ENCODE data around the gene ALG9. TPM values are rescaled to one million over a fixed set of nuclear protein-coding genes. Genes with fewer than 3 reads are reported as not detected.

The ALG9 gene
- total and polyA plus RNA-seq, 10 of the 15 experiments (the other 5 are each of a cell fraction or from before 2014, with no cell fraction given): 10.8 to 41.6 (median 25.5) TPM

GRCh38 chr11:111761036-111761435, 110.3 kb downstream of the ALG9 start:
- H3K36me3 ChIP-seq (ENCODE audit: control insufficient read depth in 2 of 2, insufficient read depth in 2 of 2, low read length in 1 of 2): peaks cover 3 to 23% of the 10 kb centered on the region in 2 experiments
- no peak overlapping the region for H3K27ac ChIP-seq (ENCODE audit: control insufficient read depth, insufficient read depth)
- ATAC-seq: no peak
- in situ Hi-C loops (cut with MboI) (no loop called here), intact Hi-C loops (cut with micrococcal nuclease; ENCODE audit: unreplicated experiment) (no loop called here)
- ChIA-PET CTCF (interaction anchor here (1.2 to 13.4 kb wide), 4 partner anchors 16 to 174 kb away, joined by 3 to 174 read pairs (median 87); partner anchors contain the start of genes ALG9 and SIK2), POLR2A (no interaction called here), SMC1A (ENCODE audit: uncharacterized antibody, unreplicated experiment) (interaction anchor here (0.6 to 7.2 kb wide), 6 partner anchors 14 to 64 kb away, joined by 3 to 69 read pairs (median 4); no protein-coding TSS in a partner anchor), RAD21 (ENCODE audit: unreplicated experiment) (interaction anchor here (1.1 to 7.6 kb wide), 2 partner anchors 15 to 17 kb away, joined by 3 to 136 read pairs; no protein-coding TSS in a partner anchor)
- no peaks in the 10 kb centered on the region for H3K9me3 ChIP-seq (replicated peaks; ENCODE audit: control insufficient read depth, insufficient read depth, low read length)
- H3K27me3 ChIP-seq (replicated peaks in 1 of 2; ENCODE audit: control insufficient read depth in 2 of 2, insufficient read depth in 2 of 2, low read length in 1 of 2): no peaks in the 10 kb centered on the region
- 100% methylated on average over 4 of the region's 4 CpGs for WGBS (ENCODE audit: insufficient coverage, insufficient replicate concordance, low lambda C conversion rate, missing lambda C conversion rate)
- H3K4me2 ChIP-seq (ENCODE audit: control insufficient read depth, insufficient read depth): no peak overlapping the region
- H3K9ac ChIP-seq (ENCODE audit: control insufficient read depth, insufficient read depth, low read length): no peak overlapping the region
- H3K79me2 ChIP-seq (ENCODE audit: control insufficient read depth, insufficient read depth, low read length): peaks cover 21% of the 10 kb centered on the region
- DNase-seq (ENCODE audit: low read depth, low spot score): no peak
- H3K4me3 ChIP-seq: no peak overlapping the region
- no peak for FAIRE-seq
- no TSS peak for BruUV-seq (replicated peaks)
- no peaks in the 10 kb centered on the region for H4K20me1 ChIP-seq (ENCODE audit: control insufficient read depth, insufficient read depth)
- H3K4me1 ChIP-seq (ENCODE audit: control insufficient read depth, insufficient read depth, low read length): no peaks in the 10 kb centered on the region
- TF ChIP-seq EP300 (IDR thresholded peaks at IDR 0.05; ENCODE audit: borderline replicate concordance in 1 of 2, control insufficient read depth in 1 of 2, low read depth in 2 of 2, low read length in 2 of 2) (no peak), BACH1 (IDR thresholded peaks at IDR 0.05; ENCODE audit: borderline replicate concordance) (no peak), RCOR1 (conservative IDR thresholded peaks at IDR 0.05; ENCODE audit: low read depth, low read length) (no peak), MEF2A (IDR thresholded peaks at IDR 0.05; ENCODE audit: insufficient read depth, low read depth, low read length) (no peak), STAT3 (IDR thresholded peaks at IDR 0.05; ENCODE audit: low read depth, low read length) (no peak), HCFC1 (IDR thresholded peaks at IDR 0.05; ENCODE audit: low read length) (no peak), RAD51 (IDR thresholded peaks at IDR 0.05) (no peak), USF1 (IDR thresholded peaks at IDR 0.05; ENCODE audit: borderline replicate concordance, extremely low read length, insufficient read depth, low read depth, low read length) (no peak), CBX5 (IDR thresholded peaks at IDR 0.05; ENCODE audit: low read depth) (no peak), YBX1 (IDR thresholded peaks at IDR 0.05) (no peak), SIX5 (IDR thresholded peaks at IDR 0.05; ENCODE audit: low read depth, low read length, severe bottlenecking) (no peak), HDAC6 (IDR thresholded peaks at IDR 0.05; ENCODE audit: unreplicated experiment) (no peak), GATAD2B (conservative IDR thresholded peaks at IDR 0.05; ENCODE audit: low read depth) (no peak)
- H2AFZ ChIP-seq (ENCODE audit: control insufficient read depth, low read depth, low read length): no peak overlapping the region

Measured in GM12878 (cell line).